HK-2 (cell line): Measurements from ENCODE around the gene C5.
A peak's percentile ranks its signal among the peaks of the same experiment; 100 is the strongest.
"Not testable (repeated sequence)": the region's sequence is repeated elsewhere in the genome, so short reads cannot be mapped to it uniquely, and the experiment has no call there.

ENCODE experiments used
- DNase-seq: peaks from one replicate; pipeline ENCODE4 v3.0.0-alpha.2; 2018; ENCODE audit not compliant: unreplicated experiment

The C5 gene

DNA sequence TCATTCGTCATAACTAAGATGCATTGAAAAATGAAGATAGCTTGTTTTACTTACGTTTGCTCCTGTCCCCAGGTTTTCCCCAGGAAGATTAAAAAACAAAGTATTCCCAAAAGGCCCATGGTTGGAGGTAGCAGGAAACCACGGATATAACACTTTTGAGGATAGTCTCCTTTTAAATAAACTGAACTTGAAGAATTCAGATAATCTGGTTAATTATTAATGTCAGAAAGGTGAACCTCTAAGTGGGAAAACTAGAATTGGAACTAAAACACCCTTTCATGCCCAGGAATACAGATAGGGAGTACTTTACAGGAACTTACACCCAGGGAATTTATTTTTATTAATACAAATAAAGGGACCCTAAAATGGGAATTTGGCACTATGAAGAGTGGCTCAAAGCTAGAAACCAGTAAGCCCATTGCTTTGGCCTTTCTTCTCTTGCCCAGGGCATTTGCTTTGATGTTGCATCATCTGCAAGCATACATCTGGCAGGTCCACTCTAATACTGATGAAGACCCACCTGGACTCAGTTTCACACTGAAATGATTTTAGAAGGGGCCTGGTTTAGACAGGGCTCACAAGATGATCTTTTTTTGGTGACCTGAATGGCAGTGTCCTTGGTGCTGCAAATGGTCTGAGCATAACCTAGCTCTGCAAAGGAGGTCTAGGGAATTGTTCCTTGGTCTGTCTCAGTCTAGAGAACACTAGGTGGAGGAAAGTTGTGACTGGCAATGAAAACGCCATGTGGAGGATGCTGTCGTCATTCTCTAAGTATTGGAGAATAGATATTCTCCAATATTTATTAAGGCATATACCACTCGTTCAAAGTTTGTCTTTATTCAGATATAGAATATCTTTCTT lies at the start of gene C5:
TSS of gene C5 (minus strand) at position 148 of the 861 bp plus-strand sequence. CDS start at position 119, 29 bp downstream.
- no peak for DNase-seq

- DNase-seq, result no peak
Measured at GRCh38 chr9:121098567-121099198, 48.6 kb upstream of the C5 start.

- DNase-seq, result no peak
Measured at GRCh38 chr9:121095057-121095456, 45.0 kb upstream of the C5 start.

- DNase-seq, result not testable (repeated sequence)
Measured at GRCh38 chr9:121090743-121091142, 40.7 kb upstream of the C5 start.

DNA sequence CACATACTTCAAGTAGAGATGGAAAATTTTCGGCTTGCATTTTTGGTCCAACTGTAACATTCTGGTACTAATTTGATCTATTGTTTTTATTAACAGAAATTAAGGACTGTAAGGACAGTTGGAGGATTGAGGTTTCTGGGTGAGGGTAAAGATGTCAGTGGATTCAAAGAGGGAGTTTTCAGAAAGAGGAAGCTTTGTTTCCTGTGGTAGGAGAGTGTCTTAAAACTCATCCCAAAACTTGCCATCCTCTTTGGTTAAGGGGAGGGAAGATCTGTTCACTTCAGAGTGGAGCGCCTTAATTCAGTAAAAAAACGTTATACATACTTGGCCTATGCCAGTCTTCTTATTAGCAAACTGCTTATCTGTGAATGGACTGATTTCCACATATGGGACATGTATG lies 38.5 kb upstream of the C5 start:
- DNase-seq, result no peak

GRCh38 chr9:121085661-121086060 lies 35.6 kb upstream of the C5 start:
- DNase-seq, result no peak

- DNase-seq, result no peak
Measured at GRCh38 chr9:121082075-121082474, 32.0 kb upstream of the C5 start.

DNA sequence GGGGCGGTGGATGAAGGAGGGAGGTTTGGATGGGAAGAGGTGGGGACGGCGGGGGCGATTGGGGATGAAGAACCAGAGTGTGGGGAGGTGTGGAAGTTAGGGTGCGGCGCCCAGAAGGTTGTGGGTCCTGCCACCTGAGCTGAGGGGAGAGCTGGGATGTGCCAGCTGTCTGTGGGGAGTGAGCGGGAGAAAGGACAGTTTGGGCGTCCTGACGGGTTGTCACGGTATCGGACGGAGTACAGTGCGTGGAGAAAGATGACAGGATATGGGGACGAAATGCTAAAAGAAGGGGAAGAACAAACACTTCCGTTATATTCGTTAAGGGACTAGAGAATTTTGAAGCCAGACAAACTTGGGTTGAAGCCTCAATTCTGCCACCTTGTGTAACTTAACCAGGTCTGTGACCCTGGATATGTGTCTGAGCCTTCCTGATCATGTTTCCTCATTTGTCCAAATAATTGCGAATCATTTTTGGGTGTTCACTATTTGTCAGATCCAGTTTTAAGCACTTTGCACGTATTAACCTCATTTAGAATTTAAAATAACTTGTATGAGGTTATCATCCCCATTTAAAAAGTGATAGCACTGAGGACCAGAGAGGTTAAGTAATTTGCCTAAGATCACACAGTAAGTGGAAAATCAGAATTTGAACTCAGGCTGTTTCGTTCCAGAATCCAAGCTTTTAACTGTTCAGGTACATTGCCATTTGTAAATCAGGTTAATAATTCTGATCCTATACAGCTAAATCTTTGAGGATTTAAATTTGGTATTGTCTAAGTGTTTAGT lies 25.4 kb upstream of the C5 start:
- DNase-seq, result no peak

GRCh38 chr9:121074370-121075250 lies 24.5 kb upstream of the C5 start, which contains the start of gene CNTRL:
Gene CNTRL, plus strand, starts transcription at chr9:121074955. Its CDS starts 13,372 bp downstream, at chr9:121088327.
- peak; percentile 90 for DNase-seq

DNA sequence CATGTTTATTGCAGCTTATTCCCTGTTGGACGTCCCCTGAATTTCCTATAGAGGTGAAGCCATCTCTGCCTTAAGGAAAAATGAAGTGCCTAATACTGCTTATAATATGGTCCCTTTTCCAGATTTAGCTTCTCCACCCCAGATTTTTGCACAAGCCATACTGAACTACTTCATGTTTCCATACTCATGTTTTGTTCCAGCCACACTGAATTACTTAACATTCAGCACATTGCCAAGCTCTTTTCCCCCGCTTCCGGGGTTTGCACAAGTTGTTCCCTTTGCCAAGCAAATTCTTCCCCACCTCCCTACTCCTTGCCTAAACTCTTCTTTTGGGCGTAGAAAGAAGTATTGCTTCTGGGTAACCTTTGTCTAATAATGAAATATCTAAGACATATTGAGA lies 23.0 kb upstream of the C5 start:
- DNase-seq, result no peak

DNA sequence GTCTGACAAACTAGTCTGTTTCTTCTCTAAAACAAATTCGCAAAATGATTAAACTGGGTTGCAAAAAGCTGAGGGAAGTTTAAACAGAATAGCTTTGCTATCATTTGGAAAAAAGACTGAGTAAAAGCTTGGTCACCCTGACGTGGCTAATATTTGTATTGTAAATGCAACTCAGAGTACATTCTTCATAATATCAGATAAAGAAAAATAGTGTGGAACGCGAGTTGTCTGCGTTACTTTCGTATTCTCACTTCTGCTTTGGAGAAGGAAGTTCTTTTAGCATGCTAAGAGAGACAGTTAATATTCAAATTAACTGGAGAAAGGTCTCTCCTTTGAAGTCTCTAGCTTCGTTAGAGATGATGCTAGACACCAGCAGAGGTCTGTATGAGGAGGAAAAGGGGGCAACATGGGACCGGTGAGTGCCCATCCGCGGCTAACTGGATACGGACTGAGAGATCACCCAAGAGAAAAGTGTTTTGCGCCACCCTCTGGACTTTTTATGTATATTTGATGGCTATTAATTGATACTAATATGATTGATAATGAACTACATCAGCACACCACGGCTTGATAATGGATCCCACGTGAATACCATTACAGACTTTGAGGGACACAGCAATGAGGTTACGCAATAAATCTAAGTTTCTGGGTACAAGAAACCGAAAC lies 21.8 kb upstream of the C5 start:
- no peak for DNase-seq

DNA sequence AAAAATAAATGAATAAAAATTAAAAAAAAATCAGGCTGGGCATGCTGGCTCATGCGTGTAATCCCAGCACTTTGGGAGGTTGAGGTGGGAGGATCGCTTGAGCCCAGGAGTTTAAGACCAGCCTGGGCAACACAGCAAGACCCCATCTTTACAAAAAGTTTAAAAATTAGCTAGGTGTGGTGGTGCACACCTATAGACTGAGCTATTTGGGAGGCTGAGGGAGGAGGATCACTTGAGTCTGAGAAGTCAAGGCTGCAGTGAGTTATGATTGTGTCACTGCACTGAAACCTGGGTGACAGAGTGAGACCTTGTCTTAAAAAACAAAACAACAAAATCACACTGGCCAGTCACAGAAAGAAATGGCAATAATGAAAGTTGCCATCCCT lies 21.3 kb upstream of the C5 start:
- no peak for DNase-seq

DNA sequence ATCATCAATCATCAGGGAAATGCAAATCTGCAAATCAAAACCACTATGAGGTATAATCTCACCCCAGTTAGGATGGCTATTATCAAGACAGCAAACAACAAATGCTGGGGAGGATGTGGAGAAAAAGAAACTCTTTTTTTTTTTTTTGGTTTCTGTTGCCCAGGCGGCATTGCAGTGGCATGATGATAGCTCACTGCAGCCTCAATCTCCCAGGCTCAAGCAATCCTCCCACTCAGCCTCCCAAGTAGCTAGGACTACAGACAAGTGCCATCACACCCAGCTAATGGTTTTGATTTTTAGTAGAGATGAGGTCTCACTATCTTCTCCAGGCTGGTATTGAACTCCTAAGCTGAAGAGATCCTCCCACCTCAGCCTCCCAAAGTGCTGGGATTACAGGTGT lies 19.3 kb upstream of the C5 start:
- no peak for DNase-seq

- DNase-seq, result no peak
Measured at GRCh38 chr9:121067640-121068039, 17.6 kb upstream of the C5 start.

DNA sequence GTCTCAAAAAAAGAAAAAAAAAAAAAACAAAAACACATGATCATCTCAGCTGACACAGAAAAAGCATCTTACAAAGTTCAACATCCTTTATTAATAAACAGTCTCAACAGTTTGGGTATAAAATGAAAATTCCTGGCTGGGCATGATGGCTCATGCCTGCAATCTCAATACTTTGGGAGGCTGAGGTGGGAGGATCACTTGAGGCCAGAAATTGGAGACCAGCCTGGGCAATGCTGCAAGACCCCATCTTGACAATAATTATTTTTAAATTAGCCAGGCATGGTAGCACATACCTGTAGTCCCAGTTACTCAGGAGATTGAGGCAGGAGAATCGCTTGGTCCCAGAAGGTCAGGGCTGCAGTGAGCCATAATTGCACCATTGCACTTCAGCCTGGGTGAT lies 16.8 kb upstream of the C5 start:
- DNase-seq, result no peak

GRCh38 chr9:121059998-121060636 lies 10.0 kb upstream of the C5 start:
- DNase-seq, result no peak

- DNase-seq, result no peak
Measured at GRCh38 chr9:121059513-121059912, 9.4 kb upstream of the C5 start.

DNA sequence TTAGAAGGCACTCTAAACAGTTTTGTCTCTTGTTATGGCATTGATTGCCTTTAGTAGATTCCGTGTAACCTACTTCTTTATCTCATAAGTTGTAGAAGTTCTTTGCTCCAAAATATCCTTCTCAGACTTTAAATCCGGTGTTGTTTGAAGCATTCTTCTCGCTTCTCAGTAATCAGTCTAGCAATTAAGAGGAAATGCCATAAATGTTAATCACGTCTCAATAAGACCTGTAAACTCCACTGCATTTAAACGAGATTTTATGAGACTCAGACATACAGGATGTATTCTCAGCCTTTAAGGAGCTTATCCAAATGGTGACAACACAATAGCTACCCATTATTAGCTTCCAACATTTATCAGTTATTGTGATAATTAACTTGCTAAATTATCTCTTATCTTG lies 7.7 kb upstream of the C5 start:
- DNase-seq, result no peak

DNA sequence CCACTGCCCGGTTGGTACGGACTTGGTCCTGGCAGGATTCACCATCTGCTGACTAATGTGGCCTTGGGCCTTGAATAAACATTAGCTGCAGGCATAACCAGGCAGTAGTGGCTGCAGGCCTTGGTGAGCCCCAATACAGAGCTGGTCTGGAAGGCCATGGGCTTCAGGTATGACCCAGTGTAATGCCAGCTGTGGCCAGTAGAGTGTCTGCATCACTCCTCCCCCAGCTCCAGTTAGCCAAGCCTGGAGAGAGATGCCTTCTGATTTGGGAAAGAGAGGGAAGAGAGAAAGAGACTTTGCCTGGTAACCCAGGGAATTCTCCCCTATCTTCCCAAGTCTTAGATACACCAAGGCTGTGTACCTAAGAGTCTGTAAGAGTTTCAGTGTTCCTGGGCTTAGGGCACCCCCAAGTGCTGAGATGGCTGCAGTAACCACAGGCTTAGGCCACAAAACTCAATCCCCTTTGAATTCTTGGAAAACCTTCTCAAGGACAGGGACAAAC lies 5.6 kb upstream of the C5 start:
- DNase-seq, result no peak

- DNase-seq, result no peak
Measured at GRCh38 chr9:121053544-121053943, 3.5 kb upstream of the C5 start.
